Lung (tissue), 12 donors: Measurements from ENCODE around the gene TTC29. TPM values are rescaled to one million over a fixed set of nuclear protein-coding genes. Genes with fewer than 3 reads are reported as not detected.

Experiments used
- ATAC-seq: fragments of 200-7000 bp; cut with Tn5 transposase; one replicate; pipeline ENCODE4 v1.9.1; 2020; ENCODE audit warnings: moderate number of reproducible peaks; ENCODE audit not compliant: insufficient read depth, low FRiP score
- DNase-seq, 3 donors: peaks; one replicate each; pipeline ENCODE4 v3.0.0-alpha.2; 2013 to 2017
- H3K27ac ChIP-seq, 2 donors: one replicate each; pipeline ENCODE4 v1.5.1; 2013; ENCODE audit warnings: mild to moderate bottlenecking in 2 of 2, moderate library complexity in 2 of 2, control low read depth in 1 of 2, inconsistent platforms in 1 of 2, low read depth in 1 of 2, low read length in 1 of 2
- H3K27me3 ChIP-seq, 3 donors: one replicate each; pipeline ENCODE4 v1.5.1; 2013; ENCODE audit warnings: low read length in 2 of 3; ENCODE audit not compliant: control insufficient read depth in 3 of 3, insufficient read depth in 3 of 3
- H3K36me3 ChIP-seq, 4 donors: one replicate each; pipeline ENCODE4 v1.5.1; 2013; ENCODE audit warnings: low read length in 4 of 4, mild to moderate bottlenecking in 1 of 4, moderate library complexity in 1 of 4; ENCODE audit not compliant: control insufficient read depth in 4 of 4, insufficient read depth in 4 of 4
- H3K4me1 ChIP-seq, 5 donors: one replicate each; pipeline ENCODE4 v1.5.1; 2013; ENCODE audit warnings: low read length in 5 of 5, mild to moderate bottlenecking in 2 of 5, moderate library complexity in 1 of 5; ENCODE audit not compliant: control insufficient read depth in 5 of 5, insufficient read depth in 5 of 5
- H3K4me3 ChIP-seq: one replicate; pipeline ENCODE4 v1.5.1; 2013; ENCODE audit warnings: mild to moderate bottlenecking, control low read depth, moderate library complexity
- H3K9ac ChIP-seq, 2 donors: one replicate each; pipeline ENCODE4 v1.5.1; 2013; ENCODE audit warnings: low read length in 2 of 2, control low read depth in 1 of 2; ENCODE audit not compliant: insufficient read depth in 1 of 2
- H3K9me3 ChIP-seq, 4 donors: one replicate each; pipeline ENCODE4 v1.5.1; 2013; ENCODE audit warnings: low read length in 3 of 4, mild to moderate bottlenecking in 1 of 4, moderate library complexity in 1 of 4; ENCODE audit not compliant: control insufficient read depth in 4 of 4, insufficient read depth in 3 of 4
- CTCF ChIP-seq: IDR thresholded peaks from 2 replicates; pipeline ENCODE4 v1.5.1; 2012; ENCODE audit warnings: mild to moderate bottlenecking; ENCODE audit errors: control extremely low read depth, extremely low read depth
- WGBS, 2 donors: extraction: QIAGEN DNeasy Blood & Tissue Kit; methylation state at CpG; one replicate each; pipeline ENCODE4 v1.1.7; 2013; 5-methylcytosine and 5-hydroxymethylcytosine counted together
- polyA plus RNA-seq, 2 donors: library from polyadenylated mRNA; stranded (reverse); fragments of 200-250 nt; gene quantifications; one replicate each; pipeline ENCODE4 v1.2.1, GENCODE V29; 2013
- total RNA-seq, 2 donors: library from RNA; depleted of rRNA in 1 of 2; stranded (reverse); fragments of >200 nt in 1 of 2; gene quantifications; one replicate each; pipeline ENCODE4 v1.2.1, GENCODE V29; 2014 to 2021
- donor health status: control.
- donor health status: control.
- donor health status: Bipolar disorder and iron deficiency.
- donor health status: healthy.
- donor health status: DM: yes; HTN: yes; CAD: no.

The TTC29 gene
- total and polyA plus RNA-seq, 4 donors, result 2.6 to 11.1 (median 7.2) TPM

- H3K27me3 ChIP-seq, result no peaks in the 10 kb centered on the region
- DNase-seq (no peak), ATAC-seq (no peak)
- no peak overlapping the region for H3K9ac ChIP-seq
- TF ChIP-seq CTCF, result no peak
- WGBS, 2 donors, result 30 to 69% methylated on average over 2 of the region's 2 CpGs
- no peak overlapping the region for H3K27ac ChIP-seq
- no peak overlapping the region for H3K4me3 ChIP-seq
- no peaks in the 10 kb centered on the region for H3K9me3 ChIP-seq
- H3K36me3 ChIP-seq, result no peaks in the 10 kb centered on the region
- no peaks in the 10 kb centered on the region for H3K4me1 ChIP-seq
Measured at GRCh38 chr4:146930673-146931072, 15.0 kb downstream of the TTC29 start.

GRCh38 chr4:146927695-146928094, 18.0 kb downstream of the TTC29 start:
- Histone ChIP-seq H3K9me3 (no peaks in the 10 kb centered on the region), H3K27me3 (no peaks in the 10 kb centered on the region), H3K4me3 (no peak overlapping the region), H3K36me3 (no peaks in the 10 kb centered on the region), H3K27ac (no peak overlapping the region), H3K4me1 (no peaks in the 10 kb centered on the region), H3K9ac (no peak overlapping the region)
- DNase-seq (peak in 1 of 3 donors; percentile 9), ATAC-seq (no peak)
- TF ChIP-seq CTCF, result no peak
- WGBS, 2 donors, result 70 to 83% methylated on average over 2 of the region's 2 CpGs

- Histone ChIP-seq H3K27me3 (peaks cover 0 to 3% (median 0%) of the 10 kb centered on the region in 3 donors), H3K4me3 (no peak overlapping the region), H3K27ac (no peak overlapping the region), H3K36me3 (no peaks in the 10 kb centered on the region), H3K4me1 (no peaks in the 10 kb centered on the region), H3K9me3 (no peaks in the 10 kb centered on the region), H3K9ac (no peak overlapping the region)
- DNase-seq (peak in 2 of 3 donors; percentile 64 to 67), ATAC-seq (no peak)
- TF ChIP-seq CTCF, result peak; percentile 54
Measured at GRCh38 chr4:146916479-146917076, 29.1 kb downstream of the TTC29 start.

GRCh38 chr4:146915132-146915531, 30.5 kb downstream of the TTC29 start:
- ATAC-seq (no peak), DNase-seq (no peak)
- H3K27me3 ChIP-seq, result no peaks in the 10 kb centered on the region
- no peaks in the 10 kb centered on the region for H3K9me3 ChIP-seq
- no peaks in the 10 kb centered on the region for H3K36me3 ChIP-seq
- no peak overlapping the region for H3K4me3 ChIP-seq
- no peak overlapping the region for H3K9ac ChIP-seq
- no peak for TF ChIP-seq CTCF
- WGBS, 2 donors, result 44 to 71% methylated on average over 1 of the region's 1 CpG
- no peak overlapping the region for H3K27ac ChIP-seq
- no peaks in the 10 kb centered on the region for H3K4me1 ChIP-seq
